Breast epithelium (tissue), 4 donors: Measurements from ENCODE around the gene FOXE1. TPM values are rescaled to one million over a fixed set of nuclear protein-coding genes. Genes with fewer than 3 reads are reported as not detected.

Experiments used
- DNase-seq, 2 donors: peaks; one replicate each; pipeline ENCODE4 v3.0.0-alpha.2; 2019; ENCODE audit warnings: low spot score in 2 of 2
- H3K27ac ChIP-seq, 2 donors: fragments of 200-600 bp; sonication (generic) in 1 of 2; one replicate each; pipeline ENCODE4 v1.5.1; 2016 to 2019; ENCODE audit warnings: mild to moderate bottlenecking in 1 of 2
- H3K27me3 ChIP-seq, 2 donors: fragments of 200-600 bp; sonication (generic) in 1 of 2; one replicate each; pipeline versions ENCODE4 v1.5.1 to v1.6.0; 2017 to 2019; ENCODE audit warnings: control low read depth in 1 of 2, mild to moderate bottlenecking in 1 of 2
- H3K36me3 ChIP-seq: fragments of 200-600 bp; one replicate; pipeline ENCODE4 v1.5.1; 2019
- H3K4me1 ChIP-seq, 2 donors: fragments of 200-600 bp; sonication (generic); one replicate each; pipeline ENCODE4 v1.5.1; 2016 to 2019; ENCODE audit warnings: control low read depth in 1 of 2
- H3K4me3 ChIP-seq, 3 donors: fragments of 200-600 bp; sonication (generic); 1 replicate in 2 of 3; 2 replicates in 1 of 3; pipeline ENCODE4 v1.5.1; 2016 to 2019; ENCODE audit warnings: mild to moderate bottlenecking in 3 of 3, moderate library complexity in 2 of 3
- H3K9me3 ChIP-seq, 2 donors: fragments of 200-600 bp; sonication (generic) in 1 of 2; one replicate each; pipeline ENCODE4 v1.5.1; 2016 to 2019; ENCODE audit warnings: control low read depth in 1 of 2
- CTCF ChIP-seq, 3 donors: fragments of 450-650 bp; IDR thresholded peaks; one replicate each; pipeline ENCODE4 v1.5.1; 2016 to 2017; ENCODE audit warnings: antibody characterized with exemption in 3 of 3, mild to moderate bottlenecking in 3 of 3, moderate library complexity in 3 of 3
- POLR2A ChIP-seq: fragments of 450-650 bp; IDR thresholded peaks from one replicate; pipeline ENCODE4 v1.6.1; 2016; ENCODE audit warnings: antibody characterized with exemption, mild to moderate bottlenecking, moderate library complexity
- POLR2AphosphoS5 ChIP-seq, 3 donors: sonication (generic); formaldehyde crosslinking; IDR thresholded peaks; one replicate each; pipeline ENCODE4 v1.6.1; 2017; ENCODE audit warnings: antibody characterized with exemption in 3 of 3
- intact Hi-C: fragments of 100-400 bp; cut with DNase I; formaldehyde crosslinking; loops from one replicate; pipeline ENCODE4 v1.15.1; 2023; ENCODE audit warnings: low total_unique reads
- total RNA-seq, 3 donors: library from RNA; depleted of rRNA; stranded (reverse); fragments of >200 nt; gene quantifications; one replicate each; pipeline ENCODE4 v1.1.0, GENCODE V29; 2016

FOXE1 gene
- total RNA-seq, 3 donors from 2014 or later: not detected

- H3K36me3 ChIP-seq: no peaks in the 10 kb centered on the region
- intact Hi-C loops: no loop called here
- no peak for DNase-seq
- H3K9me3 ChIP-seq: peaks cover 0 to 3% of the 10 kb centered on the region in 2 donors
- H3K27me3 ChIP-seq: peaks cover 0 to 60% of the 10 kb centered on the region in 2 donors
- TF ChIP-seq POLR2A: no peak
- TF ChIP-seq POLR2AphosphoS5 (IDR thresholded peaks at IDR 0.05): no peak
- no peak for TF ChIP-seq CTCF (IDR thresholded peaks at IDR 0.05)
- H3K27ac ChIP-seq: no peak overlapping the region
- no peaks in the 10 kb centered on the region for H3K4me1 ChIP-seq
- no peak overlapping the region for H3K4me3 ChIP-seq
Observed at GRCh38 chr9:97860451-97861147, 7.6 kb downstream of the FOXE1 start.

GRCh38 chr9:97861148-97861475 is 8.1 kb downstream of the FOXE1 start:
- DNase-seq: no peak
- H3K4me3 ChIP-seq: no peak overlapping the region
- H3K36me3 ChIP-seq: no peaks in the 10 kb centered on the region
- H3K9me3 ChIP-seq: peaks cover under 1 to 8% of the 10 kb centered on the region in 2 donors
- H3K4me1 ChIP-seq: no peaks in the 10 kb centered on the region
- intact Hi-C loops: no loop called here
- TF ChIP-seq POLR2AphosphoS5 (IDR thresholded peaks at IDR 0.05) (no peak), POLR2A (no peak), CTCF (IDR thresholded peaks at IDR 0.05) (no peak)
- peaks cover 0 to 55% of the 10 kb centered on the region in 2 donors for H3K27me3 ChIP-seq
- no peak overlapping the region for H3K27ac ChIP-seq

- Histone ChIP-seq H3K27me3 (peaks cover 0 to 33% of the 10 kb centered on the region in 2 donors), H3K36me3 (no peaks in the 10 kb centered on the region), H3K4me1 (no peaks in the 10 kb centered on the region), H3K27ac (no peak overlapping the region), H3K4me3 (no peak overlapping the region), H3K9me3 (peaks cover 6 to 16% of the 10 kb centered on the region in 2 donors)
- intact Hi-C loops: no loop called here
- no peak for TF ChIP-seq POLR2AphosphoS5 (IDR thresholded peaks at IDR 0.05)
- TF ChIP-seq POLR2A: no peak
- no peak for TF ChIP-seq CTCF (IDR thresholded peaks at IDR 0.05)
- DNase-seq: no peak
Observed at GRCh38 chr9:97863314-97863713, 10.3 kb downstream of the FOXE1 start.

- no peak for DNase-seq
- peaks cover 0 to 23% of the 10 kb centered on the region in 2 donors for H3K27me3 ChIP-seq
- no peak for TF ChIP-seq POLR2AphosphoS5 (IDR thresholded peaks at IDR 0.05)
- TF ChIP-seq POLR2A: no peak
- no peak for TF ChIP-seq CTCF (IDR thresholded peaks at IDR 0.05)
- H3K27ac ChIP-seq: no peak overlapping the region
- no peaks in the 10 kb centered on the region for H3K36me3 ChIP-seq
- no peak overlapping the region for H3K4me3 ChIP-seq
- peaks cover 6 to 16% of the 10 kb centered on the region in 2 donors for H3K9me3 ChIP-seq
- no peaks in the 10 kb centered on the region for H3K4me1 ChIP-seq
- intact Hi-C loops: no loop called here
Observed at GRCh38 chr9:97864396-97864795, 11.4 kb downstream of the FOXE1 start.

GRCh38 chr9:97866300-97866699 is 13.3 kb downstream of the FOXE1 start:
- intact Hi-C loops: no loop called here
- Histone ChIP-seq H3K36me3 (no peaks in the 10 kb centered on the region), H3K27me3 (peaks cover 0 to 5% of the 10 kb centered on the region in 2 donors), H3K9me3 (peaks cover 6 to 16% of the 10 kb centered on the region in 2 donors), H3K4me3 (no peak overlapping the region), H3K27ac (no peak overlapping the region), H3K4me1 (no peaks in the 10 kb centered on the region)
- DNase-seq: no peak
- TF ChIP-seq CTCF (IDR thresholded peaks at IDR 0.05): no peak
- no peak for TF ChIP-seq POLR2AphosphoS5 (IDR thresholded peaks at IDR 0.05)
- TF ChIP-seq POLR2A: no peak
